Liver (tissue), 3 donors: ENCODE results near the gene GALNT1.

Source experiments
- CTCF ChIP-seq: fragments of 150-350 bp; IDR thresholded peaks from 2 replicates; pipeline ENCODE4 v1.5.1; 2017; ENCODE audit warnings: improper control_type of control experiment, low read depth, low read length; ENCODE audit not compliant: missing input control
- FOXA1 ChIP-seq: IDR thresholded peaks from 2 replicates; pipeline ENCODE4 v1.6.1; 2016; ENCODE audit warnings: antibody characterized with exemption
- GABPA ChIP-seq, 2 donors: IDR thresholded peaks in 1 of 2; conservative IDR thresholded peaks in 1 of 2; 2 replicates each; pipeline ENCODE4 v1.6.1; 2016; ENCODE audit warnings: antibody characterized with exemption in 2 of 2, mild to moderate bottlenecking in 1 of 2, moderate library complexity in 1 of 2
- JUND ChIP-seq, 2 donors: IDR thresholded peaks; 2 replicates each; pipeline ENCODE4 v1.6.1; 2016; ENCODE audit warnings: antibody characterized with exemption in 2 of 2
- MAX ChIP-seq: IDR thresholded peaks from 2 replicates; pipeline ENCODE4 v1.6.1; 2016; ENCODE audit warnings: antibody characterized with exemption
- RXRA ChIP-seq, 2 donors: IDR thresholded peaks; 2 replicates each; pipeline ENCODE4 v1.6.1; 2017 to 2018; ENCODE audit warnings: antibody characterized with exemption in 2 of 2, mild to moderate bottlenecking in 1 of 2
- TAF1 ChIP-seq: conservative IDR thresholded peaks from 2 replicates; pipeline ENCODE4 v1.6.1; 2016; ENCODE audit warnings: antibody characterized with exemption, mild to moderate bottlenecking
- YY1 ChIP-seq: IDR thresholded peaks from 2 replicates; pipeline ENCODE4 v1.6.1; 2016; ENCODE audit warnings: antibody characterized with exemption, mild to moderate bottlenecking
- TF ChIP-seq, protein P1 (sequence below): IDR thresholded peaks from 2 replicates; pipeline ENCODE4 v1.6.1; 2016; ENCODE audit warnings: antibody characterized with exemption
- donor health status: healthy.
- donor health status: healthy.

DNA sequence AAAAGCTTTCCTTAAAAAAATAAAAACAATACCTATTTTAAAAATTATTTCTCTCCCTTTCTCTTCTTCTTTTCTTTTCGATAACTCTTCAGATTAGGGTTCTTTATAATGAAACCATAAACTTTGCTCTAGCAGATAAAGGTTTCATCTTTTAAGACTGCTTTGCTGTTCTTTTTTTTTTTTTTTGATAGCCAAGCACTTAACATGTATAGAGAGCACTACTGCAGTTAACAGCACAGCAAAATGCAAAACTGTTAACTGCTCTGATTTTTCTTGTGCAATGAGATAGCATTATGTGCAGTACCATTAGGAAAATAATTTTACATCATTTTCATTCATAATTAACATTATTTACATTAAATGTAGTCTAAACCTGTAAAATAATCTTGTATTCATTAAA, 36.3 kb downstream of the GALNT1 start:
- TF ChIP-seq CTCF (no peak), GABPA (IDR thresholded peaks at IDR 0.05 in 1 of 2, conservative IDR thresholded peaks at IDR 0.05 in 1 of 2) (no peak), YY1 (no peak), MAX (no peak), FOXA1 (no peak), TAF1 (no peak), RXRA (IDR thresholded peaks at IDR 0.05) (no peak), JUND (IDR thresholded peaks at IDR 0.05) (no peak)
- TF ChIP-seq, protein P1, sequence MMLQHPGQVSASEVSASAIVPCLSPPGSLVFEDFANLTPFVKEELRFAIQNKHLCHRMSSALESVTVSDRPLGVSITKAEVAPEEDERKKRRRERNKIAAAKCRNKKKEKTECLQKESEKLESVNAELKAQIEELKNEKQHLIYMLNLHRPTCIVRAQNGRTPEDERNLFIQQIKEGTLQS = no peak
